K562 (cell line): Measurements from ENCODE around the gene APC2.

Experiments used
- ARID2 ChIP-seq: fragments of 450-650 bp; IDR thresholded peaks from 2 replicates; pipeline ENCODE4 v1.6.1; 2017; ENCODE audit warnings: antibody characterized with exemption, mild to moderate bottlenecking
- CEBPG ChIP-seq, 3 experiments: fragments of 200-800 bp in 1 of 3; sonication (Bioruptor generic) in 1 of 3; sonication (generic) in 1 of 3; formaldehyde crosslinking in 1 of 3; IDR thresholded peaks in 2 of 3; conservative IDR thresholded peaks in 1 of 3; 2 replicates each; pipeline versions ENCODE4 v1.6.1 to v1.8.0; 2016 to 2022; ENCODE audit warnings: missing compliant biosample characterization in 2 of 3, missing genetic modification characterization in 2 of 3, mild to moderate bottlenecking in 1 of 3, missing genetic modification reagents in 1 of 3
- CTCF ChIP-seq, 3 experiments: IDR thresholded peaks in 2 of 3; conservative IDR thresholded peaks in 1 of 3; 2 replicates each; pipeline ENCODE4 v1.5.1; 2011 to 2012; ENCODE audit warnings: low read length in 3 of 3, mild to moderate bottlenecking in 3 of 3, control low read depth in 2 of 3, improper control_type of control experiment in 1 of 3, inconsistent platforms in 1 of 3, low read depth in 1 of 3, mixed read lengths in 1 of 3, moderate library complexity in 1 of 3; ENCODE audit not compliant: insufficient read depth in 2 of 3
- DPF2 ChIP-seq: fragments of 450-650 bp; IDR thresholded peaks from 2 replicates; pipeline ENCODE4 v1.6.1; 2016
- EZH2 ChIP-seq: IDR thresholded peaks from 2 replicates; pipeline ENCODE4 v1.6.1; 2012; ENCODE audit warnings: low read depth, mild to moderate bottlenecking, inconsistent platforms, low read length, borderline replicate concordance
- GTF2E2 ChIP-seq: fragments of 200-800 bp; sonication (Bioruptor generic); IDR thresholded peaks from 2 replicates; pipeline ENCODE4 v1.6.1; 2016; ENCODE audit warnings: missing genetic modification characterization, missing compliant biosample characterization
- HMGXB4 ChIP-seq: sonication (generic); formaldehyde crosslinking; IDR thresholded peaks from 2 replicates; pipeline ENCODE4 v1.8.1; 2023; ENCODE audit warnings: mild to moderate bottlenecking, missing genetic modification reagents
- POLR2A ChIP-seq: fragments of 450-650 bp; conservative IDR thresholded peaks from 2 replicates; pipeline ENCODE4 v1.6.1; 2016
- POLR3A ChIP-seq: IDR thresholded peaks from 2 replicates; pipeline ENCODE4 v1.6.1; 2011; ENCODE audit warnings: borderline replicate concordance, mild to moderate bottlenecking, moderate library complexity; ENCODE audit not compliant: insufficient read length, insufficient read depth; ENCODE audit errors: extremely low read depth
- RCOR1 ChIP-seq, 2 experiments: IDR thresholded peaks; 2 replicates each; pipeline ENCODE4 v1.6.1; 2012; ENCODE audit warnings: low read depth in 2 of 2, low read length in 2 of 2, borderline replicate concordance in 1 of 2, improper control_type of control experiment in 1 of 2
- ZBTB11 ChIP-seq, 3 experiments: fragments of 200-800 bp in 1 of 3; fragments of 250-450 bp in 1 of 3; fragments of 450-650 bp in 1 of 3; sonication (Bioruptor Pico) in 1 of 3; sonication (Bioruptor generic) in 1 of 3; formaldehyde crosslinking in 1 of 3; IDR thresholded peaks; 2 replicates each; pipeline versions ENCODE4 v1.6.1 to v1.8.0; 2016 to 2022; ENCODE audit warnings: mild to moderate bottlenecking in 2 of 3, missing genetic modification characterization in 2 of 3, missing compliant biosample characterization in 1 of 3, moderate library complexity in 1 of 3
- ZNF224 ChIP-seq: sonication (generic); formaldehyde crosslinking; IDR thresholded peaks from 2 replicates; pipeline ENCODE4 v1.8.0; 2022; ENCODE audit warnings: mild to moderate bottlenecking, missing genetic modification reagents
- ZNF280B ChIP-seq: fragments of 250-450 bp; sonication (Bioruptor Pico); IDR thresholded peaks from 2 replicates; pipeline ENCODE4 v1.5.1; 2021; ENCODE audit warnings: mild to moderate bottlenecking

- TF ChIP-seq GTF2E2 (tag) (no peak), ZNF280B (no peak), CTCF (IDR thresholded peaks at IDR 0.05 in 2 of 3, conservative IDR thresholded peaks at IDR 0.05 in 1 of 3; ENCODE audit: insufficient read depth in 2 of 3, low read depth in 1 of 3, low read length in 3 of 3) (no peak), CEBPG (CRISPR knock-in tag; IDR thresholded peaks at IDR 0.05) (no peak), CEBPG (tag; conservative IDR thresholded peaks at IDR 0.05 in 1 of 2, IDR thresholded peaks at IDR 0.05 in 1 of 2) (no peak), ZNF224 (CRISPR knock-in tag) (no peak), POLR2A (no peak), DPF2 (no peak), POLR3A (no peak), ARID2 (no peak), ZBTB11 (CRISPR knock-in tag; IDR thresholded peaks at IDR 0.05) (no peak), RCOR1 (IDR thresholded peaks at IDR 0.05; ENCODE audit: borderline replicate concordance in 1 of 2, low read depth in 2 of 2, low read length in 2 of 2) (no peak), HMGXB4 (CRISPR knock-in tag) (no peak), EZH2 (no peak)
These were observed 30.8 kb upstream of the APC2 start for GRCh38 chr19:1418951-1419738.
